ENCODE results near the gene ICAM1. TPM values are rescaled to one million over a fixed set of nuclear protein-coding genes. Genes with fewer than 3 reads are reported as not detected.
A peak's percentile ranks its signal among the peaks of the same experiment; 100 is the strongest.

ICAM1 gene
- total and polyA plus RNA-seq, 7 experiments from 2014 or later, result 1.2 to 47.2 (median 4.2) TPM

- peak overlapping the region in 1 of 9 donors; percentile 55 for H3K27ac Mint-ChIP-seq
- ChIA-PET POLR2A (interaction anchor here (0.5 to 5.3 kb wide), 3 partner anchors 18 to 868 kb away, joined by 3 to 28 read pairs (median 4); partner anchors contain the start of gene ICAM1), CTCF (interaction anchor here (1.1 kb wide), 1 partner anchor 28 kb away, joined by 3 read pairs; no protein-coding TSS in a partner anchor)
- Histone ChIP-seq H3K27ac (ENCODE audit: low read depth, low read length) (no peak overlapping the region), H3K4me1 (ENCODE audit: control insufficient read depth in 2 of 2, insufficient read depth in 2 of 2, low read length in 2 of 2) (peaks cover 46 to 59% of the 10 kb centered on the region in 2 donors), H3K4me3 (ENCODE audit: low read length) (peak overlapping the region; percentile 57), H3K27me3 (ENCODE audit: control insufficient read depth in 2 of 2, insufficient read depth in 2 of 2, low read length in 2 of 2) (peaks cover 8 to 44% of the 10 kb centered on the region in 2 donors), H3K36me3 (ENCODE audit: control insufficient read depth in 2 of 3, insufficient read depth in 3 of 3, low read length in 3 of 3) (peaks cover 0 to 22% (median 0%) of the 10 kb centered on the region in 3 experiments), H3K9me3 (ENCODE audit: control insufficient read depth in 2 of 3, low read length in 3 of 3) (no peaks in the 10 kb centered on the region)
- ATAC-seq (no peak), DNase-seq (peak in 2 of 9 donors; percentile 16 to 49)
- peaks cover 43 to 73% (median 66%) of the 10 kb centered on the region in 7 donors for H3K4me1 Mint-ChIP-seq
- intact Hi-C loops (cut with micrococcal nuclease), result loop anchor here (1.0 to 5.0 kb wide), 4 partner anchors 17 to 189 kb away; partner anchors contain the start of genes ICAM1 (in 1 of the 2) and RAVER1 (in 1 of the 2)
- H3K4me3 Mint-ChIP-seq, result peak overlapping the region; percentile 70 to 87 (median 80)
- H3K27me3 Mint-ChIP-seq, result peaks cover 33 to 56% (median 46%) of the 10 kb centered on the region in 5 donors
- peaks cover 7 to 29% (median 10%) of the 10 kb centered on the region in 5 donors for H3K36me3 Mint-ChIP-seq
- H3K9me3 Mint-ChIP-seq, result peaks cover 0 to 4% (median 0%) of the 10 kb centered on the region in 11 donors
Measured at GRCh38 chr19:10288662-10289166, 17.8 kb downstream of the ICAM1 start.

- Histone ChIP-seq H3K4me3 (ENCODE audit: low read length) (peak overlapping the region; percentile 57), H3K9me3 (ENCODE audit: control insufficient read depth in 2 of 3, low read length in 3 of 3) (no peaks in the 10 kb centered on the region), H3K27ac (ENCODE audit: low read depth, low read length) (no peak overlapping the region), H3K4me1 (ENCODE audit: control insufficient read depth in 2 of 2, insufficient read depth in 2 of 2, low read length in 2 of 2) (peaks cover 50 to 64% of the 10 kb centered on the region in 2 donors), H3K27me3 (ENCODE audit: control insufficient read depth in 2 of 2, insufficient read depth in 2 of 2, low read length in 2 of 2) (peaks cover 8 to 50% of the 10 kb centered on the region in 2 donors), H3K36me3 (ENCODE audit: control insufficient read depth in 2 of 3, insufficient read depth in 3 of 3, low read length in 3 of 3) (peaks cover 0 to 17% (median 0%) of the 10 kb centered on the region in 3 experiments)
- Mint-ChIP-seq H3K36me3 (peaks cover 7 to 27% (median 10%) of the 10 kb centered on the region in 5 donors), H3K4me1 (peaks cover 43 to 73% (median 66%) of the 10 kb centered on the region in 7 donors), H3K4me3 (peak overlapping the region; percentile 70 to 87 (median 80)), H3K27me3 (peaks cover 33 to 62% (median 46%) of the 10 kb centered on the region in 5 donors), H3K9me3 (peaks cover 0 to 4% (median 0%) of the 10 kb centered on the region in 11 donors), H3K27ac (peak overlapping the region in 1 of 9 donors; percentile 38)
- ATAC-seq (peak; percentile 60), DNase-seq (peak; percentile 38 to 68 (median 55))
- POLR2A ChIA-PET, result interaction anchor here (0.5 to 5.3 kb wide), 5 partner anchors 19 to 867 kb away, joined by 3 to 28 read pairs (median 3); partner anchors contain the start of genes FDX2 and ICAM1
- CTCF ChIA-PET, result interaction anchor here (1.1 kb wide), 1 partner anchor 27 kb away, joined by 3 read pairs; no protein-coding TSS in a partner anchor
- intact Hi-C loops (cut with micrococcal nuclease), result loop anchor here (1.0 to 5.0 kb wide), 4 partner anchors 18 to 188 kb away; partner anchors contain the start of genes ICAM1 (in 1 of the 2) and RAVER1 (in 1 of the 2)
Measured at GRCh38 chr19:10289167-10289835, 18.4 kb downstream of the ICAM1 start.

GRCh38 chr19:10289836-10290356, 19.0 kb downstream of the ICAM1 start, which contains the start of gene ICAM5:
Gene ICAM5, plus strand, starts transcription at chr19:10289952. Its CDS starts 92 bp downstream, at chr19:10290044.
- Histone ChIP-seq H3K9me3 (ENCODE audit: control insufficient read depth in 2 of 3, low read length in 3 of 3) (no peaks in the 10 kb centered on the region), H3K4me1 (ENCODE audit: control insufficient read depth in 2 of 2, insufficient read depth in 2 of 2, low read length in 2 of 2) (peaks cover 50 to 69% of the 10 kb centered on the region in 2 donors), H3K27ac (ENCODE audit: low read depth, low read length) (no peak within 1 kb of the TSS), H3K27me3 (ENCODE audit: control insufficient read depth in 2 of 2, insufficient read depth in 2 of 2, low read length in 2 of 2) (peaks cover 8 to 56% of the 10 kb centered on the region in 2 donors), H3K36me3 (ENCODE audit: control insufficient read depth in 2 of 3, insufficient read depth in 3 of 3, low read length in 3 of 3) (peaks cover 0 to 11% (median 0%) of the 10 kb centered on the region in 3 experiments), H3K4me3 (ENCODE audit: low read length) (peak within 1 kb of the TSS; percentile 57)
- H3K4me3 Mint-ChIP-seq, result peak within 1 kb of the TSS; percentile 70 to 87 (median 81)
- H3K4me1 Mint-ChIP-seq, result peaks cover 43 to 79% (median 66%) of the 10 kb centered on the region in 7 donors
- peaks cover 0 to 4% (median 0%) of the 10 kb centered on the region in 11 donors for H3K9me3 Mint-ChIP-seq
- intact Hi-C loops (cut with micrococcal nuclease), result loop anchor here (1.0 to 5.0 kb wide), 5 partner anchors 19 to 222 kb away; partner anchors contain the start of genes ICAM1 (in 1 of the 2) and RAVER1 (in 1 of the 2)
- ATAC-seq (no peak), DNase-seq (peak in 2 of 9 donors; percentile 22 to 57)
- CTCF ChIA-PET, result interaction anchor here (1.0 to 1.1 kb wide), 2 partner anchors 23 to 27 kb away, joined by 3 read pairs; no protein-coding TSS in a partner anchor
- POLR2A ChIA-PET, result interaction anchor here (0.9 to 5.3 kb wide), 4 partner anchors 19 to 96 kb away, joined by 3 to 28 read pairs (median 4); partner anchors contain the start of genes FDX2 and ICAM1
- peaks cover 37 to 68% (median 46%) of the 10 kb centered on the region in 5 donors for H3K27me3 Mint-ChIP-seq
- peak within 1 kb of the TSS in 4 of 9 donors; percentile 14 to 69 (median 30) for H3K27ac Mint-ChIP-seq
- H3K36me3 Mint-ChIP-seq, result peaks cover 6 to 24% (median 10%) of the 10 kb centered on the region in 5 donors

GRCh38 chr19:10290357-10290875, 19.5 kb downstream of the ICAM1 start:
- Histone ChIP-seq H3K9me3 (ENCODE audit: control insufficient read depth in 2 of 3, low read length in 3 of 3) (no peaks in the 10 kb centered on the region), H3K4me1 (ENCODE audit: control insufficient read depth in 2 of 2, insufficient read depth in 2 of 2, low read length in 2 of 2) (peaks cover 55 to 73% of the 10 kb centered on the region in 2 donors), H3K4me3 (ENCODE audit: low read length) (peak overlapping the region; percentile 57), H3K27ac (ENCODE audit: low read depth, low read length) (no peak overlapping the region), H3K36me3 (ENCODE audit: control insufficient read depth in 2 of 3, insufficient read depth in 3 of 3, low read length in 3 of 3) (peaks cover 0 to 5% (median 0%) of the 10 kb centered on the region in 3 experiments), H3K27me3 (ENCODE audit: control insufficient read depth in 2 of 2, insufficient read depth in 2 of 2, low read length in 2 of 2) (peaks cover 8 to 58% of the 10 kb centered on the region in 2 donors)
- H3K36me3 Mint-ChIP-seq, result peaks cover under 1 to 20% (median 5%) of the 10 kb centered on the region in 5 donors
- intact Hi-C loops (cut with micrococcal nuclease), result loop anchor here in 1 of 2 donors (5.0 kb wide), 1 partner anchor 222 kb away; no protein-coding TSS in a partner anchor
- H3K4me3 Mint-ChIP-seq, result peak overlapping the region; percentile 59 to 87 (median 81)
- DNase-seq (peak in 2 of 9 donors; percentile 11 to 23), ATAC-seq (no peak)
- H3K4me1 Mint-ChIP-seq, result peaks cover 43 to 76% (median 66%) of the 10 kb centered on the region in 7 donors
- H3K27me3 Mint-ChIP-seq, result peaks cover 38 to 72% (median 47%) of the 10 kb centered on the region in 5 donors
- POLR2A ChIA-PET, result interaction anchor here (1.1 to 5.3 kb wide), 2 partner anchors 20 to 96 kb away, joined by 3 to 28 read pairs; partner anchors contain the start of gene ICAM1
- H3K9me3 Mint-ChIP-seq, result peaks cover 0 to 4% (median 0%) of the 10 kb centered on the region in 11 donors
- H3K27ac Mint-ChIP-seq, result peak overlapping the region in 3 of 9 donors; percentile 14 to 69 (median 22)
- CTCF ChIA-PET, result interaction anchor here (1.0 kb wide), 1 partner anchor 23 kb away, joined by 3 read pairs; no protein-coding TSS in a partner anchor

- ChIA-PET POLR2A (interaction anchor here (0.6 to 5.3 kb wide), 2 partner anchors 11 to 20 kb away, joined by 6 to 28 read pairs; partner anchors contain the start of gene ICAM1), CTCF (interaction anchor here (1.0 to 1.5 kb wide), 2 partner anchors 24 to 98 kb away, joined by 3 to 5 read pairs; no protein-coding TSS in a partner anchor)
- H3K27ac Mint-ChIP-seq, result peak overlapping the region in 2 of 9 donors; percentile 22 to 69
- H3K4me3 Mint-ChIP-seq, result peak overlapping the region; percentile 59 to 87 (median 81)
- intact Hi-C loops (cut with micrococcal nuclease), result loop anchor here in 1 of 2 donors (5.0 kb wide), 1 partner anchor 221 kb away; no protein-coding TSS in a partner anchor
- H3K4me1 Mint-ChIP-seq, result peaks cover 49 to 82% (median 72%) of the 10 kb centered on the region in 7 donors
- H3K27me3 Mint-ChIP-seq, result peaks cover 43 to 78% (median 52%) of the 10 kb centered on the region in 5 donors
- peaks cover 0 to 17% (median under 1%) of the 10 kb centered on the region in 5 donors for H3K36me3 Mint-ChIP-seq
- Histone ChIP-seq H3K27ac (ENCODE audit: low read depth, low read length) (no peak overlapping the region), H3K36me3 (ENCODE audit: control insufficient read depth in 2 of 3, insufficient read depth in 3 of 3, low read length in 3 of 3) (no peaks in the 10 kb centered on the region), H3K27me3 (ENCODE audit: control insufficient read depth in 2 of 2, insufficient read depth in 2 of 2, low read length in 2 of 2) (peaks cover 8 to 58% of the 10 kb centered on the region in 2 donors), H3K9me3 (ENCODE audit: control insufficient read depth in 2 of 3, low read length in 3 of 3) (no peaks in the 10 kb centered on the region), H3K4me1 (ENCODE audit: control insufficient read depth in 2 of 2, insufficient read depth in 2 of 2, low read length in 2 of 2) (peaks cover 61 to 77% of the 10 kb centered on the region in 2 donors), H3K4me3 (ENCODE audit: low read length) (peak overlapping the region; percentile 57)
- peaks cover 0 to 4% (median 0%) of the 10 kb centered on the region in 11 donors for H3K9me3 Mint-ChIP-seq
- peak in 5 of 9 donors; percentile 34 to 68 (median 39) for DNase-seq
- peak; percentile 25 for ATAC-seq
Measured at GRCh38 chr19:10290876-10291553, 20.1 kb downstream of the ICAM1 start.

Measured in naive thymus-derived CD4-positive, alpha-beta T cell (primary cell).